NK-92 treated with Interleukin-12 subunit alpha and Interleukin-12 subunit beta, amount 100 ng/mL, for 24 hours (cell line): ENCODE data around the gene ADORA2A.
A peak's percentile ranks its signal among the peaks of the same experiment; 100 is the strongest.

ENCODE experiments used
- DNase-seq: peaks from one replicate; lab custom pipeline; 2025; lab: John Stamatoyannopoulos, UW

ADORA2A gene

DNA sequence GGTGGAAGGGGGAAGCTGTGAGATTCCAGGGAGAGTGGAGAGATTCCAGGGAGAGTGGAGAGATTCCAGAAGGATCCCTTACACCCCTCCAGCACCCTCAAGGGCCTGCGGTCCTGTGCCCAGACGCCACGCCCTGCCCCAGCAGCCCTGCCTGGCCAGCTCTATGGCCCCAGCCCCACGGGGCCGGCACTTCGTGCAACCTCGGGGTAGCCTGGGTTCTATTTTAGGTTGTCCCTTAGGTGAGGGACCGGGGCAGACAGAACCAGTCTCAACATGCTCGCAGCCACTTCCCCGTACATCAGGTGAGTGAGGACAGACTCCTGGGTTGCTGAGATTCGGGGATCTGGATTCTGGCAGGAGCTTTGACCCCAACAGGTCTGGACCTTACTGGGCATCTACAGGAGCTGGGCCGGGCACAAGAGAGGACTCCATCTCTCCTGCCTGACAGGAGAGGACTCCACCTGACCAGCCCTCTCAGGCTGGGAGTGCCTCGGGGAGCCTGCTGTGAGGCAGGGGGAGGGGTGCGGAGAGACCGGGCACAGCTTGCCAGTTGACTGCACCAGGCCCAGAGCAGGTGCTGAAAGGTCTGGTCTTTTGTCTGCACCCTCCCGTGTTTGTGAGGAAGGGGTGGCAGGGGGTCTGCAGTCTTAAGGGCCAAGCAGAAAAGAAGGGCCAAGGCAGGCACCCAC, 8.5 kb upstream of the ADORA2A start:
- no peak for DNase-seq

DNA sequence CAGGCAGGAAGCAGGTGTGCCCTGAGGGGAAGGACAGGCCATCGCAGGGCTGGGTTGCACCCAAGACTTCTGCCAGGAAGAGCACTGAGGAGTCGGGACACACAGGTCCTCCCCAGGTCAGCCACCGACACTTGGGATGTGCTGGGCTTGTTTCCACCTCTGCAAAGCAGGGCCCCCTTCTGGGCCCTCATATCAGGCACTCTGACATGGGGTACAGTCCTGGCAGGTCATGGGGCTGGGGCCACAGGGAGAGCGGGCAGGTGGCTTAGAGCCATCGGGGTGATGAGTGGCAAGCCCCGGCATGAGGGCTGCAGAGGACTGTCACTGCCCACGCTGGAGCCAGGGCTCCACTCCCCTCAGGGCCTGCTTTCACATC, 7.9 kb upstream of the ADORA2A start:
- no peak for DNase-seq

DNA sequence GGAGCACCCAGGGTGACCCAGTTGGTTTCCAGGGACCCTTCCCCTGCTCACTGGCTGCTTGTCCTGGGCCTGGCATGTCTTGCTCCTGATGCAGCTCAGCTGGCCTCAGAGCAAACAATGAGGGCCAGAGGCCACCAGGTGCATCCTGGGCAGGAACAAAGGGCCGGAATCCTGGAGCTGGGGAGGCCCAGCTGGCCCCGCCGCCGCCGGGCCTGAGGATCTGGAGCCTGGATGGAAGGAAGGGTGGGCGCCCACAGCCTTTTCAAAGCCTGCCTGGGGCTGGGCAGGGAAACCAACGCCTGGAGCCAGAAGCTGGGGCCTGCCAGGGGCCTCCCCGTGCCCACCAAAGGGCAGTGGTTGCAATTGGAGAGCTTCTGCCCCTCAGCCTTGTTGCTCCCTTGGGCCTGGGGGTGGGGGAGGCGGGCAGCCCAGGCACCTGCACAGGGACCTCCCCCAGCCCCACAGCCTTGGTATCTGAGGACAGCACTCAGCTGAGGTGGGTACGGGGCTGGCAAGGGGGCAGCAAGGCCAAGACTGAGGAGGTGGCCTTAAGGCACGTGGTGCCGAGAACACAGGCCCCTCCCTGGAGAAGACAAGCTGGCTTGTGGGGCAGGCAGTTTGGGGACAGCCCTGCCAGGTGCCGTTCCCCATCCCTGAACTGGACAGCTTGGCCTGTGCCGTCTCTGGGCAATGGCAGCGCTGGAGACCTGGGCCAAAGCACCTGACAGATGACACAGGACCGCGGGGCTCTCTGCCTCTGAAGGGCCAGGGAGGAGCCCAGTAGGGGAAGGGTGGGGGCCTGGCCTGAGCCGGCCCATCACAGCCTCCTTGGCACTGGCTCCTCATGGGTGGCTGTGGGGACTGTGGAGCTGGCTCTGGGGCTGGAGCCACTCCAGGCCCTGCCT, 7.1 kb upstream of the ADORA2A start:
- DNase-seq = no peak

DNA sequence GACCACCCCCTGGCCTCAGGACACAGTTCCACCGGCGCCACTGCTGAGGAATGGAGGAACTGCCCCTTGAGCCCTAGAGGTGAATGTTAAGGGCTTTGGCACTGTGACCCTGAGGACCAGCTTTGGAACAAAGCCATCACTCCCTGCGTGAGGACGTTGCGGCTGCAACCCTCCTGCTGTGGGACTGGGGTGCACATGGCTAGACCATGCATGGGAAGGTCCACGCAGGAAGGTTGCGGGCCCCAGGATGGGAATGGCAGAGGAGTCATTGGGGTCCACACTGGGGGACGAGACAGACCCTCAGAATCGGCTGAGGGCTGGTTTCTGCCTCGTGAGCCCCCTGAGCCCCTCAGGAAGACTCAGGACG, 6.4 kb upstream of the ADORA2A start:
- DNase-seq = no peak

DNA sequence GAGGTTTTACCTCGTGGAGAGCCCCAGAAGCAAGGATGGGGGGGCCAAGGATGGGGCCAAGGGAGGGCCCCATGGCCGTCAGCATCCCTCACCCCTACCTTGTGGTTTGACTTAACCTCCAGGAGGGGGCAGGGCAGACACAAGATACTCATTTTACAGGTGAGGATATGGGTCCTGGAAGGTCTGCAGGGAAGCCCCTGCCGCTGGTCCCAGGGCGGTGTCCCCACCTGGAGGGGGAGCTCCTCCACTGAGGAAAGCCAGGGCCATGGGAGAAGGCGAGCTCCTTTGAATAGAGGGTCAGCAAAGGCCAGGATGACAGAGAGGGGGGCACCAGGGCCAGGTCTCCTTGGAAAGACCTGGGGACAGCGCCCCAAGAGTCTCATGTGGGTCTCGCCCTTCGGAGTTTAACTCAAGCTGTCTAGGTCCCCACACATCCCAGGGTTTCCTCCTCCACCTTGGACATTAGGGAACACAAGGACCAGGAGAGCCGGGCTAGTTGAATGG, 5.9 kb upstream of the ADORA2A start:
- no peak for DNase-seq

DNA sequence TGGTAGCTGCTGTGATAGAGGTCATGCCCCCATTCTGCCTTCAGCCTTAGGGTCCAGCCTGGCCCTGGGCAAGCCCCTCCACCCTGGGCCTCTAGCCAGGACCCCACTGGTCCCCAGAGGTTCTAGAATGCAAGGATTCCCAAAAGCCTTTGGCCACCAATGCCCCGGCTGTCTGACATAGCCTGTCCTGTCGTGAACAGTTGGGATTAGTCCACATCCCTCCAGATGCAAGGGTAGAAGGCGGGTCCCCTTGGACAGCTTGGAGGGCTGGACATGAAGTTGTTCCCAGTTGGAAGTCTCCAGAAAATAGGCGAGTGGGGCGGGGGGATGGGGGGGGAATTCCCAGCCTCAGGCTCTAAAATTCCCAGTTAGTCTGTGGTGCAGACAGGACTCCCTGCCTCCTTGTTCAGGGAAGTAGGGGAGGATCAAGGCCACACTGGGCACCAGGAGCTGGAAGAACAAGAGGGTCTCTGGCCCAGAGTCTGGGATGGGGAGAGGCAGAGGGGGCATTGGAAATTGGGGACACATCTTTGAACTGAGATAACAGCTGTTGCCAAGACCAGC, 5.2 kb upstream of the ADORA2A start:
- no peak for DNase-seq

DNA sequence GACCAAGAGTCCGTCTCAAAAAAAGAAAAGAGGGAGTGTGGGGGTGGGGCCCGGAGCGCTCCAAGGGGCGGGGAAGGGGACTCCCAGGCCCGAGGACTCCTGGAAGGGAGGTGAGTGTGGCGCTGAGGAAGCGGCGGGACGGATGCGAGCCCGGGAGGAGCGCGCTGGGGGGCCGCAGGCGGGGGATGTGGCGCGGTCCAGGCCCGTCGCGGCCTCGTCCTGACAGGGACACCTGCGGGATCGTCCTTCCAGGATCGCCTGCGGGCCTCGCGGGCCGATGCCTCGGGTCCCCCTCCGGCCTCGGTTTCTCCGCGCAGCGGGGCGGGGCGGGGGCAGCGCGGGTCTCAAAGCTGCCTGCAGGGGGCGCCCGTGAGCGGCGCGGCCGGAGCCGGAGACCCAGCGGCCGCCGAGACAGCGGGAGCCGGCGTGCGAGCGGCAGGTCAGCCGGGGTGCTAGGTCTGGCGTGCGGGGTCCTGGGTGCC, 3.8 kb upstream of the ADORA2A start:
- DNase-seq = no peak

DNA sequence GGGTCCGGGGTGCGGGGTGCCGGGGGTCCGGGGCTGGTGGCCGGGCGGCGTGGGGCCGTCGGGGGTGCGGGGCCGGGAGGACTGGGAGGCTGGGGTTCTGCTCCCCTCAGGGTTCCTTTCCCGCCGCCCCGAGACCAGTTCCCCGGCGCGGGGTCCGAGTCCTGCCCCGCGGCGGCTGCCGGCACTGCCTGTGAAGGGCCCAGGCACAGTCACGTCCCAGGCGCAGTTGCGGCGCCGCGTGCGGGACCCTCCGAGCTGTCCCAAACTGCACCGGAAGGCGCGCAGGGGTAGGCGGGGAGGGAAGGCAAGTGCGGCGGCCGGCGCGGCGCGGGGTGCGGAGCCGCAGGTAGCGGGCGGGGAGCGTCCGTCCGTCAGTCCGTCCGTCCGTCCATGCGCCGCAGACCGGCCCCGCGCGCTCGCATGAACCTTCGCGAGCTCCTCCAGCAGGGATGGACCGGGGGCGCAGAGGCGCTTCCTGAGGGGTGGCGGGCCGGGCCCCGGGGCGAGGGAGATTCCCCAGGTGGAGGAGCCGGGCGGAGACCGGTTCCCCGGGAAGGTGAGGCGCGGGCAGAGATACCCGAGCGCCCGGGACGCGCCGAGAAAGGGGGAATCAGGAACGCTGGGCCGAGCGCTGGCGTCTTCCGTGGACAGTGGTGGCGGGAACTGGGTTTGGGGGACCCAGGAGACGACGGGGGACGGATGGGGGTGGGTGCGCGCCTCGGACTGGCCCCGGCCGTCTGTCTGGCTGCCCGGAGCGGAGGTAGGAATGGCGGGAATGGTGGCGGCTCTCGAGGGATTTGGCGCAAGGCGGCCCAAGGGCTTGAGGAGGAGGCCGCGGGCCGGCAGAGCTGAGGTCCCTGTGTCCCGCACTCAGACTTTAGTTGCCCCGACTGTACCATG, 3.1 kb upstream of the ADORA2A start:
- no peak for DNase-seq

DNA sequence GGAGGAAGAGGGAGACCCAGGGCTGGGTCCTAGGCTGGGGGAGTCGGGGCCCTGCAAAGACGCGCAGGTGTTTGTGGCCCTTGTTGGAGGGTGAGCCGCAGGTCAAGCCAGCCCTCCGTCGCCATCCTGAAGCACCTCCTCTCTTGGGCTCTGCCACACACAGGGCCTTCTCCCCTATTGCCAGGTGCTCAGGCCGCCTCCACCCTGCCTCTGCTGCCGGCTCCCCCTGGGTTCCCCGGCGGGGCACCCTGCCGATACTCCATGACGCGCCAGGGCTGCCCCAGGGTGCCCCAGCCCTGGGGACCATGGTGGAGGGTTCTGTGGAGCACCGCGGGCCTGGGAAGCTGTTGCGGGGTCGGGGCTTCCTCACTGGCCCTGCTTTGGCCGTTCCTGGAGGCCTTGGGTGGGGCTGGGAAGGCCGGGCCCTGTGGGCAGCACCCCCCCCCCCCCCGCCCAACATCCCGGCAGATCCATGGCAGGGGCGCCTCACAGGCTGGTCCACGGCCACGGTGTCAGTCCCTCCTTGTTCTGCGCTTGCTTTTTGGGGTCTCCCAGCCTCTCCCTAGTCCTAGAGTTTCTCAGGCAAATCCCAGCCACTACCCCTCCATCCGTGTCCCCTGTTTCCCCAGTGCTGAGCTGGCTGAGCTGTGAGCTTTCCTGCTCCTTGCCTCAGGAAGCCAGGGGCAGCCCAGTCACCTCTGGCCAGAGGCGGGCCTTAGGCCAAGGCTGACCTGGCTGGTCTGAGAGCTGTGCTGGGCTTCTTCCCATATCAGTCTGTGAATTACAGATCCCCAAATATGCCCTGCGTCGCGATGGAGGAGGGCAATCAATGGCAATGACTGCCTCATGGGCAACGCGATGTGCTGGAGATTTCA, 2.3 kb upstream of the ADORA2A start:
- DNase-seq = no peak

DNA sequence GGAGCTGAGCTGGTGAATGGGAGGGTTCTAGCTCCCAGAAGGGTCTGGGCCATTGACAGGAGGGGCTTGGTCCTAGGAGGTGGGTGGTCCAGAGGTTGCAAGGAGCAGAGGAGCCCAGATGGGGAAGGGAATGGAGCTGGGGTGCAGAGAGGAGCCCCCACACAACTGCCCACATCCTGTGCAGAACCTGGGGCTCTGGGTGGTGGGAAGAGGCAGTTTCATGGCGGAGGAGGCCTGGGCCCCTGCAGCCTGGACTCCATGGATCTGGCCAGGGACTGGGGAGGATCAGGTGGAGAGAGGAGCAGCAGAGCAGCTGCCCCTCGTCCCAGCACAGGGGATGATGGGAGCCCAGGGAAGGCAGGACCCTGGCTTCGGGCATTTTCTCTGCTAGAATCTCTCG, 963 bp upstream of the ADORA2A start:
- DNase-seq = no peak

DNA sequence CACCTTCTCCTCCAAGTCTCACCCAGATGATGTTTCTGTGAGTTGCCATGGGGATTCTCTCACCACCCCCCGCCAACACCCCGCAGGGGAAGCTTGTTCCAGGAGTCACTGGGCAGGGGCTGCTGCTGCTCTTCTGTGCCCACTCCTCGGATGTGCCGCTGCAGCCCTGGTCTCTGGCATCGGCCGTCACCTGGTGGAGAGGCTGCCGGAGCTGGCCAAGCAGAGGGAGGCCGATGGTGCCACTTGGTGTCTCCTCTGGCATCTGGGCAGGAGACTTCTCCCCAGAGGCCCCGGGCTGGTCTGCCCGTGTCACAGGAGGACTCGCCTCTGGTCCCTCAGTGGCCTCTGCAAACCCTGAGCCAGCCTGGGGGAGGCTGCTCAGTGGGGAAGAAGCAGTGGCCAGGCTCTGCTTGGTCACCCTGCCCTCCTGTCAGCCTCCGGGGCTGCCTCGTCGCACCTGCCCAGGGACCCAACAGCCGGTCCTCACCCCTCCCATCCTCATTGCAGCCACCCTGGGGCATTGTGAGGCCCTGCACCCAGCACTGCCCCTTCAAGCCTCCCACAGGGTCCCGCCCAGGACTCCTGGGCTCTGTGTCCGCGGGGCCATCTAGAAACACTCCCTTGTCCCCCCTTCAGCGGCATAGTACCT, 424 bp upstream of the ADORA2A start:
- no peak for DNase-seq

DNA sequence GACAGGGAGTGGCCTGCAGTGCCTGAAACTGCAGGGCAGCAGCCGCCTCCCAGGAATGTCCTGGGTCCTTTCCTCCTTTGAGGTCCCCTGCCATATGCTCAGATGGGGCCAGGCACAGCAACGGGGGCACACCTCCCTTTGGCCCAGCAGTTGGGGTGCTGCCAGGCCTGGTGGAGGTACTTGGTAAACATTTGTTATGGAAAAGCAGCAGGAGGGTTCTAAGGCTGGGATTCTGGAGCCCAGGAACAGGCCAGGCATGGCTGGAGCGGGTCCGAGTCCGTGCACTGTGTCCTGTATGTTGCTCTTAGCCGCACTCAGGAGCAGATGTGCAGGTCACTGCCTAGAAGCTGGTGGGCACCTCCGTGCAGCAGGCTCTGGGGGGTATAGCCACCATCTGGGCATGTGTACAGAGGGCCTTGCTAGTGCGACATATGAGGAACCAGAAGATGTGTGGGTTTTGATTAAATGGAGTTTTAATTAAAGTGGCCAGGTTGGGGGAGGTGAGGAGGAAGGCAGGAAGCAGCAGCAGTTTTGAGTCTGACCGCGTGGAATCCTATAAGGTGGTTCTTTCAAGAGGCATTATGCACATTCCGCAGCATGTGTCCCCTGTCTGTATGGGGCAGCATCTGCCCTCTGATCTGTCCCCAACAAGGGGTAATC, 1.5 kb downstream of the ADORA2A start:
- DNase-seq = no peak

DNA sequence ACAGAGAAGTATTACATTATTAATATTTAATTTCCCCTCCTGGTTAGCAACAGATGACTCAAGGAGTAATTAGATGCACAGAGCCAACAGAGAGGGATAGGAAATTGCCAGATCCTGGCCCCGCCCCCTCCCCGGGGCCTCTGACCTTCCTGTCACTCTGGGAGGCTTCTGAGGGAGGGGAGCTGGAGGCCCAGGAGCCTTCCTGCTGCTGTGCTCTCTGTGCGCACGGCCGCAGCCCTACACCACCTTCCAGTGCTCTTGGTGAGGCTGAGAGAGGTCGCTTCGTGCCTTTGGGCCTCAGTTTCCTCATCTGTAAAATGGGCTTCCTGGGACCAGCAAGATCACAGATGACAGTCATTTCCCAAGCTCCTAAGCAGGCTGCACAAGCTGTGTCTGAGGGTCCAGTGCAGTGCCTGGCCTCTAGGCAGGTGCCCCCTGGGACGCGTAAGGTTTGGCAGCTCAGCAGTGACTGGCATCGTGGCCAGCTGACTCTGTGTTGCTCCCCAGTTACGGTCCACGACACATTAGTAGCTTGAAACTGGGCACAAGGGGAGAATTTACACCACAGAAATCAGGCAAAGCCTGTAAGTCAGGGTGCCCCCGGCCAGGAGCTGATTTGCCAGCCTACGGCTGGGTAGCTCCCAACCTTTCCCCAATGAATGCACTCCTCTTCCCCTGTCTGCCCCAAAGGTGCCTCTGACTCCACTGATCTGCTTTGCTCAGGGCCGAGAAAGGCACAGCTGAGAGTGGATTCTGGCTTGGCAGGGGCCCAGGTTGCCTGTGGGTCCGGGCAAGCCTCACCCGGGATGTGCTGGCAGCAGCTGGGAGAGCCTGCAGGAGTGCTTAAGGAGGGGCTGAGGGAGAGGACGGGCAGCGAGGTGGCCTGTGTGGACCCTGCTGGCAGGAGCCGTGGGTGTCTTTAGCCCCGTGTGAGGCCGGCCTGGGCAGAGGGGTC, 2.3 kb downstream of the ADORA2A start:
- peak; percentile 30 for DNase-seq

DNA sequence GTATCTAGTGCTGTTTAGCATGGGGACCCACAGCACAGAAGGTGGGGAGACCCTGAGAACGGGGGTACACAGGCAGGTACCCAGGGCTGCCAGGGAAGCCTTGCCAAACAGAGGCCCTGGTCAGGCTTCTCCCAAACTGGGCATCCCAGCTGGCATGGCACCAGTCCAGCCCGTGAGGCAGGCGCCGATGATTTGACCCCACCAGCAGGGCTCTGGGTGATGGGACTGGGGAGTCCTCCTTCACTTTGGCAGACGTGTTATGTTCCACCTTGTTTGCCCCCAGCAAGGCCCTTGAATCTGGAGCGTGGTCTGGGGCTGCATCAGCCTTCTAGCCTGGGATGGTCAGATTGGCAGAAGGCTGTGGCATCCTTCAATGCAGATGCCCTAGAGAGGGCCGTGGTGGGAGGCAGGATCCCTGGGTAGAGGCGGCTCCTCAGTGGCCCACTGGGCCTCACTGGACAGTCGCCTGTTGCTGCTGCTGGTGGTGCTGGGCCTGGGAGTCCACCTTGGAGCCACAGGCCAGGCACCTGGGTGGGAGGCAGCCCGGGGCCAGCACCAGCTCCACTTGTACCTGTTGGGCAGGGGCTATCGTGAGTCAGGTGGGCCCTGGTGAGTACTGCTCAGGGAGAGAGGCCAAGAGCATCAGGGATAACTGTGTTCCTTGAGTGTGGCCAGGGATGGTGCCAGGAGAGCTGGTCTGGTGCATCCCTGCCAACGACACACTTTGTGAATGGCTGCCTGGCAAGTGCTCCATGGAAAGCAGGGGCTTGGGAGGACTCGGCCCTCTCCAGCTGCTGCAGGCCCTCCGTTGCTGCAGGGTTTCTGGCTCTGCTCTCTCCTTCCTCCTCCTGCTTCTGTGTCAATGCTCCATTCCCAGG, 3.3 kb downstream of the ADORA2A start:
- no peak for DNase-seq

DNA sequence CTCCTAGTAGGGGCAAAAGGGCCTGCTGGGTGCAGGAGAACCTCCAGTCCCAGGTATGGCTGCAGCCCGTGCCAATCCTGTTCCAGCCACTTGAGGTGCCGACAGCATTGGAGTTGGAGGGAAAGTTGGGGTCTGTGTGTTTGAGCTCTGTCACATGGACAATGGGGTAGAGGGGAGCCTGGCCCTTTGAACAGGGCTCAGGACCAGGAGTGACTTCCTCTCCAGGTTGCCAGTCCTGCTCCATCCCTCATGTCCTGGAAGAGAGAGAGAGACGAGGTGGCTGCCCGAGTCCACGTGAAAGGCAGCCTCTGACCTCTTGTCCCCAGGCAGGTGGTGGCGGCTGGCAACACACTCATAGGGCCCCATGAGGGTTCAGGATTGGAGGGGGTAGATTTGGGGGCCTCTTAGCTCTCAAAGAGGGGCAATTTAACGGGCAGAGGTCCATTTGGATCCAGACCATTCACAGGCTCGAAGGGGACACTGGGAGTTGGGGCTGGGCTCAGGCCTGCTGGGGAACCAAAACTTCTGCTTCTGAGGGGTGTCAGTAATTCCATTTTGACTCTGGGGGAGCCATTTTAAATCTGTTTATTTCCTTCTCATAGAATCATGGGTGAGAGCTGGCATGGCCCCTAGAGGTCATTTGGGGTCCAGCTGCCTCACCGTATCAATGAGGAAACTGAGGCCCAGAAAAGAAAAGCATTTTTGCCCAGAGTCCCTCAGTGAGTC, 4.1 kb downstream of the ADORA2A start:
- DNase-seq = no peak

DNA sequence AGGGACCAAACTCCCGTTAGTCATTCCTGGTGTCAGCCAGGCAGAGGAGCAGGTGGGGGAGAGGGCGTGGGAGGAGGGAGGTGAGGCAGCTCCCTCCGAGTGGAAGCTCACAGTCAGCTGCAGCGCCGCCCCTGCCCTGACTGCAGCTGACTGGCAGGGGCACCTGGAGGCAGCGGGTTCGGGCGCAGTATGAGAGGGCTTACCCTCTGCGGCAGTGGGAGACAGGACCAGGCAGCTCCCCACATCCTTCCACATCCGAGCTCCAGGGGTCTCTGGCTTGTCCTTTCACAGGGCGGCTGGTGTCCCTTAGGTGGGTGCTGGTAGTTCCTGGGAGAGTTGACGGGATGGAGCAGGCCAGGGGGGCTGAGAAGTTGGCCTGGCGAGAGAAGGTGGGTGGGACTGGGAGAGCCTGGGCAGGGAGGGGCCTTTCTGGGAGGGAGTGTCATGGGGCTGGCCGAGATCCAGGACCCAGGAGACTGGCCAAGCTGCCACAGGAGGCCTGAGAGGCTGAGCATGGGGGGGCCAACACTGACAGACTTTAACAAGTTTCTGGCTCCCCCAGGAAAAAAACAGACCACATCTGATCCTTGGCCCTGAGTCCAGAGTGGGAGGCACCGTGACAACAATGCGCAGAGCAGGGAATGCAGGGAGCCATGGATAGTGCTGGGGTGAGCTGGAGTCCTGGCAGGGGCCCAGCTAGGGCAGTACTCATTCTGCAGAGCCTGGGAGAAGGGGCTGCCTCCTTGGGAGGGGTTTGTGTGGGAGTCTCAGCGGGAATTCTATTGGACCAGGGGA, 4.9 kb downstream of the ADORA2A start:
- no peak for DNase-seq
